Measurements from ENCODE around the gene PAEP.

DNA sequence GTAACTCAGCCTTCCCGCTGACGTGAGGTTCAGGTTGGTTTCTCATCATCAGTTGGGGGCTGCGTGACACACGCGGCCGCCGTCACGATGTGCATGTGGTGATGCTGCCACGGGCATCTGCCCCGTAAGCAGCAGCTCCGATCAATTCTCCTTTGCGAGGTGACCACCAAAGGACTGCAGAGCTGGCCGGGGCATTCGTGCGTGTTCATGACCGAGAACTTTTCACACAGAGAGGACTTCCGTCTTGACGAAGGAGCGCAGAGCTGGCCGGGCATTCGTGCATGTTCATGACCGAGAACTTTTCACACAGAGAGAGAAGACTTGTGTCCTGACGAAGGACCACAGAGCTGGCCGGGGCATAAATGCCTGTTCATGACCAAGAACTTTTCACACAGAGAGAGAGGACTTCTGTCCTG lies 44.1 kb upstream of the PAEP start:
- TF ChIP-seq POLR2A (IDR thresholded peaks at IDR 0.05), result no peak
- TF ChIP-seq, protein P1, sequence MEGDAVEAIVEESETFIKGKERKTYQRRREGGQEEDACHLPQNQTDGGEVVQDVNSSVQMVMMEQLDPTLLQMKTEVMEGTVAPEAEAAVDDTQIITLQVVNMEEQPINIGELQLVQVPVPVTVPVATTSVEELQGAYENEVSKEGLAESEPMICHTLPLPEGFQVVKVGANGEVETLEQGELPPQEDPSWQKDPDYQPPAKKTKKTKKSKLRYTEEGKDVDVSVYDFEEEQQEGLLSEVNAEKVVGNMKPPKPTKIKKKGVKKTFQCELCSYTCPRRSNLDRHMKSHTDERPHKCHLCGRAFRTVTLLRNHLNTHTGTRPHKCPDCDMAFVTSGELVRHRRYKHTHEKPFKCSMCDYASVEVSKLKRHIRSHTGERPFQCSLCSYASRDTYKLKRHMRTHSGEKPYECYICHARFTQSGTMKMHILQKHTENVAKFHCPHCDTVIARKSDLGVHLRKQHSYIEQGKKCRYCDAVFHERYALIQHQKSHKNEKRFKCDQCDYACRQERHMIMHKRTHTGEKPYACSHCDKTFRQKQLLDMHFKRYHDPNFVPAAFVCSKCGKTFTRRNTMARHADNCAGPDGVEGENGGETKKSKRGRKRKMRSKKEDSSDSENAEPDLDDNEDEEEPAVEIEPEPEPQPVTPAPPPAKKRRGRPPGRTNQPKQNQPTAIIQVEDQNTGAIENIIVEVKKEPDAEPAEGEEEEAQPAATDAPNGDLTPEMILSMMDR (IDR thresholded peaks at IDR 0.05), result no peak

Measured in uterus (tissue), 2 donors.